ENCODE data around the gene SHISA9. TPM values are rescaled to one million over a fixed set of nuclear protein-coding genes. Genes with fewer than 3 reads are reported as not detected.

Gene SHISA9
- total RNA-seq, 3 donors from 2014 or later (not counting 1 experiment from before 2014, with no cell fraction given), result 0.05 TPM; not detected in 2

DNA sequence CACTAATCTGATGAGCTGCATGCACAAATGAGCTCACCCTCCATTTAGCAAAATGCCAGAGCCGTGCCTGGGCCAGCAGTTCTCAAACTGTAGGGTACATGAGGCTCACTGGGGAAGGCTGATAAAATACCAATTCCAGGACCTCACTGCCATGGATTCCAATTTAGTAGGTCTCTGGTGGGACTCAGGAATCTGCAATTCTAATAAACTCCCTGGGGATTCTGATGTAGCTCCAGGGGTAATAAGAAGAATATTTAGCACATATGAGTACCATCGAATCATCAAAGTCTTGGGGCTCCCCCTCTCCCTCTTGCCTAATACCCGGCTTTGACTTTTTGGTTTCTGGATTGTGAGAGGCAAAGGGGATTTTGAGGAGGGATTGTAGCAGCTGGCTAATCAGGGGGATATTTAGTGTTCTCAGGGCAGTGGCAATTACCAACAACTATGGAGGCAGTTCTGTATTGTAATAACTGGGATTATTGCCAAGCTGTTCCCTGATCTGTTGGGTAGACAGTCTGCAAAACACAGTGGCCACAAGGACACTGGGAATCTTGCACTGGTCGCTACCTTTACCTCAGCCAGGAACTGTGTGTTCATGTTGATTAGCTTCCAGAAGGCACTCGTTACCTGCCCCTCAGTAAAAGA is 140.4 kb downstream of the SHISA9 start:
- Histone ChIP-seq H3K9me3 (ENCODE audit: control insufficient read depth, insufficient read depth, low read length) (no peaks in the 10 kb centered on the region), H3K4me3 (ENCODE audit: low read length) (no peak overlapping the region), H3K27ac (ENCODE audit: low read length) (no peak overlapping the region), H3K36me3 (ENCODE audit: control insufficient read depth, insufficient read depth, low read length) (no peaks in the 10 kb centered on the region), H3K4me1 (ENCODE audit: control insufficient read depth, insufficient read depth, low read length) (no peaks in the 10 kb centered on the region), H3K27me3 (ENCODE audit: control insufficient read depth, insufficient read depth, low read length) (no peaks in the 10 kb centered on the region)
- Mint-ChIP-seq H3K4me3 (no peak overlapping the region), H3K36me3 (no peaks in the 10 kb centered on the region), H3K27ac (no peak overlapping the region), H3K4me1 (no peaks in the 10 kb centered on the region), H3K9me3 (peaks cover 12 to 16% of the 10 kb centered on the region in 2 donors), H3K27me3 (ENCODE audit: low read depth in 2 of 2) (no peaks in the 10 kb centered on the region)
- 67% methylated on average over 3 of the region's 5 CpGs for WGBS (ENCODE audit: insufficient coverage)
- intact Hi-C loops (cut with micrococcal nuclease), result no loop called here
- TF ChIP-seq, protein P1, sequence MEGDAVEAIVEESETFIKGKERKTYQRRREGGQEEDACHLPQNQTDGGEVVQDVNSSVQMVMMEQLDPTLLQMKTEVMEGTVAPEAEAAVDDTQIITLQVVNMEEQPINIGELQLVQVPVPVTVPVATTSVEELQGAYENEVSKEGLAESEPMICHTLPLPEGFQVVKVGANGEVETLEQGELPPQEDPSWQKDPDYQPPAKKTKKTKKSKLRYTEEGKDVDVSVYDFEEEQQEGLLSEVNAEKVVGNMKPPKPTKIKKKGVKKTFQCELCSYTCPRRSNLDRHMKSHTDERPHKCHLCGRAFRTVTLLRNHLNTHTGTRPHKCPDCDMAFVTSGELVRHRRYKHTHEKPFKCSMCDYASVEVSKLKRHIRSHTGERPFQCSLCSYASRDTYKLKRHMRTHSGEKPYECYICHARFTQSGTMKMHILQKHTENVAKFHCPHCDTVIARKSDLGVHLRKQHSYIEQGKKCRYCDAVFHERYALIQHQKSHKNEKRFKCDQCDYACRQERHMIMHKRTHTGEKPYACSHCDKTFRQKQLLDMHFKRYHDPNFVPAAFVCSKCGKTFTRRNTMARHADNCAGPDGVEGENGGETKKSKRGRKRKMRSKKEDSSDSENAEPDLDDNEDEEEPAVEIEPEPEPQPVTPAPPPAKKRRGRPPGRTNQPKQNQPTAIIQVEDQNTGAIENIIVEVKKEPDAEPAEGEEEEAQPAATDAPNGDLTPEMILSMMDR (IDR thresholded peaks at IDR 0.05), result no peak
- ATAC-seq, result no peak
- DNase-seq, result no peak

DNA sequence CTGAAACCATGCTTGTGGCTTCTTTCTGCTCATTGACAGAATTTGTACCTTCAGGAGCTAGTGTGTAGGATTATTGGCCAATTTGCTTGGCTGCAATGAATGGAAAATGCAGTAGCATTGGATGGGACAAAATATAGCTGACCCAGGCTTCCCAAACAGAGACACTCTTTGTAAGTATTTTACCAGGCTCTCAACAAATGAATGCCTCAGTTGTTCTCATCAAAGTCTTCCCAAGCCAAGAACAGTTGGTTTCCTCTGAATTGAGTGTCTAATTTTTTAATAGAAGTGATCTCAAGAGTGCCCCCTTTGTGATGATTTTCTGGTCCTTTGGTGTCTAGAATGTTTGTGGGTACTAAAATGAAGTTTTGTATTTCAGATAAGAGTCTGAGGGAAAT is 140.9 kb downstream of the SHISA9 start:
- no peak overlapping the region for H3K4me3 ChIP-seq (ENCODE audit: low read length)
- H3K36me3 Mint-ChIP-seq, result no peaks in the 10 kb centered on the region
- H3K27ac Mint-ChIP-seq, result no peak overlapping the region
- H3K27ac ChIP-seq (ENCODE audit: low read length), result no peak overlapping the region
- no peaks in the 10 kb centered on the region for H3K9me3 ChIP-seq (ENCODE audit: control insufficient read depth, insufficient read depth, low read length)
- H3K27me3 Mint-ChIP-seq (ENCODE audit: low read depth in 2 of 2), result no peaks in the 10 kb centered on the region
- H3K4me1 Mint-ChIP-seq, result no peaks in the 10 kb centered on the region
- DNase-seq, result no peak
- H3K4me1 ChIP-seq (ENCODE audit: control insufficient read depth, insufficient read depth, low read length), result no peaks in the 10 kb centered on the region
- H3K27me3 ChIP-seq (ENCODE audit: control insufficient read depth, insufficient read depth, low read length), result no peaks in the 10 kb centered on the region
- no peaks in the 10 kb centered on the region for H3K36me3 ChIP-seq (ENCODE audit: control insufficient read depth, insufficient read depth, low read length)
- ATAC-seq, result no peak
- TF ChIP-seq, protein P1 (IDR thresholded peaks at IDR 0.05), result no peak
- H3K9me3 Mint-ChIP-seq, result peaks cover 12 to 13% of the 10 kb centered on the region in 2 donors
- no peak overlapping the region for H3K4me3 Mint-ChIP-seq
- intact Hi-C loops (cut with micrococcal nuclease), result no loop called here

DNA sequence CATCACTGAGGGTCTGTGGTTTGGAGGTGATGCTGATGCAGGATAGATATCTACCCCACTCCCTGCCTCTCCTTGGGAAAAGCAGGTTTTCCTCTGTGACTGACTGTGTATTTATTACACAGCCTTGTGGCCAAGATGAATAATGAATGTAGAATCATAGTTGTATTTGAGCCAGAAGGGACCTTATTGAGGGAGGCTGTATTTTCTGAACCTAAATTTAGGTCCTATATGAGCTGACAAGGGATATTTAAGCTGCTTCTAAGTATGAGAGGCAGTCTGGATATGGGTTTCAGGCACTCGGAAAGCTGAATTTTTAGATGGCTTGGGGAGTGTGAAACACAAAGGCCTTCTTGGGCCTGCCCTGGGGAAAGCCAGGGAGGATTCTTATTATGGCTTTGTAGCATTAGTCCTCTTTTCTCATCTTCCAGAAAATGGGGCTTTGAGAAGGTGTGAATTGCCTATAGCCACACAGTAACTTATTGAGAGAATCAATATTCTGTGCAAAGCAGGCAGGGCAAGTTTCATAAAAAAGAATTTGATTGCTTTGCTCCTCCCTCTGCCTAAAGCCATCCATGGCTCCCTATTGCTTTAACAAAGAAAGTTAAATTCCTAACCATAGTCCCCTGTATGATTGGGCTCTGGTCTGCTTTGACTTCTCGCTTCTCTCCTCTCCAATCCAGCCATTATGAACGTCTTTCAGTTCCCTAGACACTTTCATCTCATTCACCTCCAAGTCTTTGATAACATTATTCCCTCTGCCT is 144.8 kb downstream of the SHISA9 start:
- intact Hi-C loops (cut with micrococcal nuclease), result no loop called here
- H3K27ac Mint-ChIP-seq, result no peak overlapping the region
- Histone ChIP-seq H3K27me3 (ENCODE audit: control insufficient read depth, insufficient read depth, low read length) (no peaks in the 10 kb centered on the region), H3K27ac (ENCODE audit: low read length) (no peak overlapping the region), H3K4me1 (ENCODE audit: control insufficient read depth, insufficient read depth, low read length) (no peaks in the 10 kb centered on the region), H3K9me3 (ENCODE audit: control insufficient read depth, insufficient read depth, low read length) (no peaks in the 10 kb centered on the region), H3K36me3 (ENCODE audit: control insufficient read depth, insufficient read depth, low read length) (no peaks in the 10 kb centered on the region), H3K4me3 (ENCODE audit: low read length) (no peak overlapping the region)
- DNase-seq (no peak), ATAC-seq (no peak)
- no peaks in the 10 kb centered on the region for H3K4me1 Mint-ChIP-seq
- peaks cover 3 to 5% of the 10 kb centered on the region in 2 donors for H3K9me3 Mint-ChIP-seq
- no peaks in the 10 kb centered on the region for H3K36me3 Mint-ChIP-seq
- TF ChIP-seq, protein P1 (IDR thresholded peaks at IDR 0.05), result no peak
- no peak overlapping the region for H3K4me3 Mint-ChIP-seq
- H3K27me3 Mint-ChIP-seq (ENCODE audit: low read depth in 2 of 2), result no peaks in the 10 kb centered on the region
- 81% methylated on average over 3 of the region's 3 CpGs for WGBS (ENCODE audit: insufficient coverage)
